Activated T-helper 1 cell treated with anti-CD3 and anti-CD28 coated beads, Interleukin-2, amount 50 U/mL, for 16 hours (primary cell): ENCODE measurements around the gene ANO1.

Source experiments
- DNase-seq, 2 donors: peaks; one replicate each; pipeline ENCODE4 v3.0.0-alpha.2; 2020; ENCODE audit warnings: low read depth in 1 of 2, low spot score in 1 of 2

The ANO1 gene

DNA sequence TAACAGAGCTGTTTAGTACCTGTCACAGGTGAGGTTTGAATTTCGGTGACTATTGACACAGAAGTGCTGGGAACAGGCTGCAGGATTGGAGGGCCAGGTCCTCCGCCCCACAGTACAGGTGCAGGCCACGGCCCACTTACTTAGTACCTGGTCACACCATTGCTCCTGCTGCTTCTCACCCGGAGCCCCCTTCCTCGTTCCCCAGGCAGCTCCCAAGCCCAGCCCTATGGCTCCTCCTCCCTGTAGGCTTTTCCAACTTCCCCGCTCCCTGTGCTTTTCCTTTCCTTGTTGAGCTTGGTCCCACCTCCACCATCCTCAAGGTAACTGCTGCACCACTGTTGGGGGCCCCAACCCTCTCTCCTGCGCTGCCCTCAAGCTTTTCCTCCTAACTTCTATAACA lies 27.9 kb upstream of the ANO1 start:
- no peak for DNase-seq

DNA sequence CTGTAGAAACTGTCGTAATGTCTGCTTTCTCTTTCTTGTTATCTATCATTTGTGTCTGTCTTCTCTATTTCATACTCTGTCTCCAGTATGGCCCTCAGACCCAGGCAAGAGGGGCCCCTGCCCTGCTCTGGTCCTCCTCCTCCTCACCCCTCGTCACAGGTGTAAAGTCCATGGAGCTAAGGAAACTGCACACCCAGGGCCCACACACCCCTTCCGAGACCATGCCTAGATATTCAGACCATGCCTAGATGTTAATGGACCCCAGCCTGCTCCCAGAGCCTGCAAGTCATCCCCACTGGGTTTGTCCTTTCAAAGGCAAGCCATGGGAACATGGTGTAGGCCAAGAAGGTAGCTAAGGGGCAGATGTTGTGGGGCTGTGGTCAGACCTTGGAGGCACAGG lies 24.1 kb upstream of the ANO1 start:
- no peak for DNase-seq

- DNase-seq, result no peak
Measured at GRCh38 chr11:70055444-70055843, 22.7 kb upstream of the ANO1 start.

GRCh38 chr11:70057080-70057479 lies 21.0 kb upstream of the ANO1 start:
- DNase-seq, result no peak

GRCh38 chr11:70059971-70060370 lies 18.1 kb upstream of the ANO1 start:
- no peak for DNase-seq

DNA sequence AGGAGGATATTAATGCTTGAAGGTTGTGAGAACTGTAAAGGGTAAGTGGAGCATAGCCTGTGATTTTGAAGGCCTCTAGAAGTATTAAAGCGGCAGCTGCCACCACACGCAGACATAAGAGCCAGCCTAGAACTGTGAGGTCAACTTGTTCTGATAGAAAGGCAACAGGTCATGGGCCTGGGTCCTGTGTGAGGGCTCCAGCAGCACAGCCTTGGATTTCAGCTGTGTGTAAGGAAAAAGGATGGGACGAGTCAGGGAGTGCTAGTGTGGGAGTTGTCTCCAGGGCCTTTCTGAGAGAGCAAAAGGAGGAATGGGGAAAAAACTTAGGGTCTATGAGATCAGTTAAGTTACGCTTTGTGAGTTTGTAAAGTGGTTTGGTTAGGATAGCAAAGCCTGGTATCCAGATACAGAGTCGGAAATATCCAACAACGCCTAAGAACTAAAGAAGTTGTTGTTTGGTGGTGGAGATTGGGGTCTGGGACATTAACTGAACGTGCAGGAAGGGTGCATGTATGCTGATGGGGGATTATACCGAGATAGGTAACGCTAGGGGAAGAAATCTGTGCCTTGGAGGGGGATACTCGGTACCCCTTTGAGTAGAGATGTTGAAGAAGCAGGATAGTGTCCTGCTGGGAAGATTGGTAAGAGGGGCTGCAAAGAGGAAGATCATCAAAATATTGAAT lies 17.4 kb upstream of the ANO1 start:
- DNase-seq, result no peak

GRCh38 chr11:70061734-70062133 lies 16.4 kb upstream of the ANO1 start:
- no peak for DNase-seq

GRCh38 chr11:70063121-70063520 lies 15.0 kb upstream of the ANO1 start:
- DNase-seq, result no peak

GRCh38 chr11:70063555-70063954 lies 14.6 kb upstream of the ANO1 start:
- no peak for DNase-seq

DNA sequence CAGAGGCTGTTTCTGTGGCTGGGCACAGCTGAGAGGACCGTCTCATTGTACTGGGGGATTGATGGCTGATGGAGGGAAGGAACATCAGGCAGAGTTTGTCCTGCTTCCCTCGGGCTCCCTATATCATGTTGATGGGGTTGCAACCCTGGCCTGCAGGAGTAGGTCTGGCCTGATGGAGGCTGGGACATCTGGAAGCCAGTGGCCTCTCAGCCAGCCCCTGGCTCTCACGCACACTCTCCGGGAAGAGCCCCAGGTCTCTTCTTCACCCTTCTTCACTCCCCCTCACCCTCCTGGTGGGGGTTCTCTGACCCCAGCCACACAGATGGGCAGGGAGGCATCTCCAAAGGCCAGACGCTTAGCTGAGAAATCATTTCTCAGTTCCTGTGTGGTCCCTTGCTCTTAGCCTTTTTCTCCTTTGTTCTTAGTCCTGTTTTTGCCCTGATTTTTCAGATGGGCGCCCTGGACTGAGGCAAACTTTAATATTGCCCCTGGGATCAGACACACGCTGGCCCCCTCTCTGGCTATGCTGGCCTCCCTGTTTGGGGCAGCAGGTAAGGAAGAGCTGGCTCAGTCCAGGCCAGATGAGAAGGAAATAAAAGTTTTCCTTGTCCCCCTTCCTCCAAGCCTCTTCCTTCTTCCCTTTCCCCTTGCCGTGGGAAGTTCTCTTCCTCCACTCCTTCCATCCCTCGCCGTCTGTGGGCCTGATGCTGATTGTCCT lies 13.9 kb upstream of the ANO1 start:
- no peak for DNase-seq

DNA sequence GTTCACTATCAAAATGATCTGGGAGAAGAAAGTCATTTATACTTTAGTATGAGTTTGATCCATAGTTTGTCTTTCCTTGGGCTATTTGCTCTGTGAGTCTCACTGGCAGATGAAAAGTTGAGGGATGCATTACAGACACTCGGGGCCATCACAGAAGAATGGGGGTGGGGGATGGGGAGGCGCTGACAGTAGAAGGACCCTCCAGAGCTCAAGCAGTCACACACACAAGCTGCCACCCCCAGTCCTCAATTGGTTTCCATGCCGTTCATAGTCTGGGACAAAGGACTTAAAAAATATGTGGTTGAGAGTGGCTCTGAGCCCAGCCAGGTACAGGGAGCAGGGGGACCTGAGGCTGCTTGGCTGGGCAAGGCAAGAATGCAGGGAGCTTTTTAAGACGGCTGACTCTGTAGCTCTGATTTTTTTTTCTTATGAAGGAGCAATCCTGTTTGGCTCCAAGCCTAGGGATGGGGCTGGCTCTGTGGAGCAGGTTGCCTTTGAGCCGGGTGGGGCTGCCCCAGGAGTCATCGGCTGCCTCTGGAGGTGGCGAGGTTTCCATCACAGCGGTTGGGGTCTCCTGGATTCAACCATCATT lies 13.3 kb upstream of the ANO1 start:
- no peak for DNase-seq

- DNase-seq, result no peak
Measured at GRCh38 chr11:70065318-70066135, 12.6 kb upstream of the ANO1 start.

DNA sequence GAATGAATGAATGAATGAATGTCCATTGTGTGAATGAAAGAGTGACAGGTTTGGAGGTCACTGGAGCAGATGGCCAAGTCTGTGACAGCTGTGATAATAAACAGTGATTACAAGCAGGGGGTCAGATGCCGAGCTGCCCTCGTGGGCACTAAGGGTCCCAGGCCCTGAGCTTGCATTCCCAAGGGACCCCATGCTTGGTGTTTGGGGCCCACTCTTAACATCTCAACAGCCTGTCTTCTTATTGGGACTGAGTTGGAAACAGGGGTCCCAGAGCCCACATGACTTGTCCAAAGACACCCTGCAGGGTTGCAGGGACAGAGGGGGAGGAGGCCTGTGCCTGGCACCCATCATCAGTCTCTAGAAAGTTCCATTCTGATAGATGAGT lies 12.0 kb upstream of the ANO1 start:
- no peak for DNase-seq

- no peak for DNase-seq
Measured at GRCh38 chr11:70066628-70067027, 11.5 kb upstream of the ANO1 start.

GRCh38 chr11:70067036-70067435 lies 11.1 kb upstream of the ANO1 start:
- DNase-seq, result no peak

DNA sequence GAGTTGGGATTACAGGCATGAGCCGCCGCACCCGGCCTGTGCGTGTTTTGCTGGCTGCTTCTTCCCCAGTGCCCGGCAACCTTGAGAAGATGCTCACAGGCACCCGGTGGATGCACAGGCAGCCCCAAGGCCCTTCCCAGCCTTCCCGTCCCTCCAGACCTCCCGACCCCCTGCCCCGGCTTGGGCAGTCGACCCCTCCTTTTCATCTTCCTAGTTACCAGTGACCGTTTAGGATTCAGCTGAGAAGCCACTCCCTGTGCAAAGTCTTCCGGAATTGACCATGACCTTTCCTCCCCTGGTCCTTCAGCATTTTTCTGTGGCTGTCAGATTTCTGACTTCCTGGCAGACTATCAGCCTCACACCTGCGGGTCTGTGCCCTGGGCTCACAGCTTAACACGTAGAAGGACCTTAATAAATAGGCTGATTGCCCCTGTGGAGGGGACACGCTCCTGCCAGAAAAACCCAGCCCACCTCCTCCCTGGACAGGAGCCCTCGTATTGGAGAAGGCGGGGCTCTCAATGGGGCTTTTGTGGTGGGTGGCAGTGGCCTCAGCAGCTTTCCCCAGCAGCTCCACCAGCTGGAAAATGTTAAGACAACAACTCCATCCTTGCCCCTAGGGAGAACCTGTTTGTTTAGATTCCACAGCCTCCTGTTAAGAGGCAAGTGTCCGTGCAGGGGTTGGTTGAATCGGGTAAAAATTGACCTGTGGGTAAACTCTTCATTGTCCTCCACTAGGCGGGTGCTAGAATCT lies 10.4 kb upstream of the ANO1 start:
- no peak for DNase-seq

DNA sequence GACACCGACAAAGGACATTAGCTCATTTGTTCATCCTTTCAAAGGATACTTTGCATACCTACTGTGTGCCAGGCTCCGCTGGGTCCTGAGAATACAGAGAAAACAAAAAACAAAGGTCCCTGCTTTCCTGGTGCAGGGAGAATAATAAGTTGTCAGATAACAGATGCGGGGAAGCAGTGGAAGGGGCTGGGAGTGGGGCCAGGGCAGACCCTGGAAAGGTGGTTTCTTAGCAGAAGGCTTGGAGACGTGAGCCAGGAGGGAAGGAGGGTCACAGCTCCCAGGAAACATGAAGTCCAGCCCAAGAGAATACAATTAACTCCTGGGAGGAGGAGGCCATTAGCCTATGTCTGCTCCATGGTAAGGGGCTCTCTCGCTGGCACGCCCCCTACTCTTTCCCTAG lies 9.8 kb upstream of the ANO1 start:
- no peak for DNase-seq

DNA sequence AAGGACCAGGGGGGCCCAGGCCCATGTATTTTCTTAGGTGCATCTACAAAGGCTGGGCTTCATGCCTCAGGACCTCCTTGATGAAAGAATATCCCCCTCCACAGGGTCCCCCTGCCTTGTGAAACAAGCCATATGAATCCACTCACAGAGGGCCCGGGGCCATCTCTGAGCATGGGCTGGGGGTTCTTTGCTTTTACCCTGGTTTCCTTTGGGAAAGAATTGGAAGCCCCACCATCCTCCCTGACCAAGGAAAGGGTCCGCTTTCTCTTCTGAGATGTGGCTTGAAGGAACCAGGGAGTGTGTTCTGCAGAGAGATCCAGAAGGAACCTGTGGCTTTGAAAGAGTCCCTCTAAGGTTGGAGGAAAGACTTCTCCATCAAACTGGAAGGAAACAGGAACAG lies 9.2 kb upstream of the ANO1 start:
- DNase-seq, result no peak

DNA sequence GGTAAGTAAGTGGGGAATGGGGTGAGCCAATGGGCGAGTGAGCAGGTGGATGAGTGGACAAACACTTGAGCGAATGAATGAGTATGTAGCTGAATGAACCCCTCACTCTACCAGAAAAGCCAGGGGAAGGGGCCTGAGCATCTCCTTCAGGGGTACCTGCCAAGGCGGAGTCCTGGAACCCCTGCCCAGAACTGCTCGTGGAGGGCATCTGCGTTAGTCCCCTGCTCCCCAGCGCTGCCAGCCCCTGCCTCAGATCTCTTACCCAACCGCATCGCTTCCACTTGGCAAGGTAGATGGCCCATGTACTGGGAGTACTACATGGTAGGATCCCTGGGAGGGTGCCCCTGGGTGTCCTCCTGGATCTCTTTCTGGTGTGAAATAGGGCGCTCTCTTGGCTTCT lies 7.4 kb upstream of the ANO1 start:
- no peak for DNase-seq

GRCh38 chr11:70071996-70072395 lies 6.1 kb upstream of the ANO1 start:
- no peak for DNase-seq

GRCh38 chr11:70072461-70072860 lies 5.7 kb upstream of the ANO1 start:
- DNase-seq, result no peak
